HEK293 (cell line): ENCODE measurements around the gene RNF40.
A peak's percentile ranks its signal among the peaks of the same experiment; 100 is the strongest.

Source experiments
- ATF2 ChIP-seq: fragments of 450-650 bp; formaldehyde crosslinking; IDR thresholded peaks from 2 replicates; pipeline ENCODE4 v1.5.1; 2016; ENCODE audit warnings: missing biosample characterization, missing genetic modification characterization, low read depth
- BCL11A ChIP-seq: fragments of 450-650 bp; formaldehyde crosslinking; IDR thresholded peaks from 2 replicates; pipeline ENCODE4 v1.5.1; 2016; ENCODE audit warnings: low read depth, missing biosample characterization, missing genetic modification characterization
- BCL11B ChIP-seq: fragments of 450-650 bp; formaldehyde crosslinking; IDR thresholded peaks from 2 replicates; pipeline ENCODE4 v1.5.1; 2016; ENCODE audit warnings: low read depth, missing biosample characterization, missing genetic modification characterization
- GFI1B ChIP-seq: fragments of 450-650 bp; formaldehyde crosslinking; IDR thresholded peaks from 2 replicates; pipeline ENCODE4 v1.5.1; 2016; ENCODE audit warnings: missing biosample characterization, missing genetic modification characterization
- HIC1 ChIP-seq: fragments of 450-650 bp; formaldehyde crosslinking; IDR thresholded peaks from 2 replicates; pipeline ENCODE4 v1.5.1; 2016; ENCODE audit warnings: missing biosample characterization, missing genetic modification characterization
- PATZ1 ChIP-seq: fragments of 450-650 bp; formaldehyde crosslinking; IDR thresholded peaks from 2 replicates; pipeline ENCODE4 v1.5.1; 2016; ENCODE audit warnings: missing biosample characterization, missing genetic modification characterization
- PRDM1 ChIP-seq: fragments of 450-650 bp; formaldehyde crosslinking; IDR thresholded peaks from 2 replicates; pipeline ENCODE4; 2016; ENCODE audit warnings: missing biosample characterization, missing genetic modification characterization
- REPIN1 ChIP-seq: fragments of 450-650 bp; formaldehyde crosslinking; IDR thresholded peaks from 2 replicates; pipeline ENCODE4 v1.5.1; 2017; ENCODE audit warnings: missing biosample characterization, missing genetic modification characterization, low read depth
- SCRT1 ChIP-seq: fragments of 450-650 bp; formaldehyde crosslinking; IDR thresholded peaks from 2 replicates; pipeline ENCODE4 v1.5.1; 2016; ENCODE audit warnings: missing biosample characterization, missing genetic modification characterization, borderline replicate concordance
- SP7 ChIP-seq: fragments of 450-650 bp; formaldehyde crosslinking; IDR thresholded peaks from 2 replicates; pipeline ENCODE4 v1.5.1; 2016; ENCODE audit warnings: missing biosample characterization, missing genetic modification characterization
- ZBTB1 ChIP-seq: fragments of 450-650 bp; formaldehyde crosslinking; IDR thresholded peaks from 2 replicates; pipeline ENCODE4 v1.5.1; 2016; ENCODE audit warnings: missing biosample characterization, missing genetic modification characterization
- ZBTB6 ChIP-seq: fragments of 450-650 bp; formaldehyde crosslinking; IDR thresholded peaks from 2 replicates; pipeline ENCODE4 v1.5.1; 2017; ENCODE audit warnings: missing biosample characterization, missing genetic modification characterization
- ZBTB7A ChIP-seq: fragments of 450-650 bp; formaldehyde crosslinking; IDR thresholded peaks from 2 replicates; pipeline ENCODE4 v1.5.1; 2016; ENCODE audit warnings: low read depth, missing biosample characterization, missing genetic modification characterization
- ZFP41 ChIP-seq: fragments of 450-650 bp; formaldehyde crosslinking; IDR thresholded peaks from 2 replicates; pipeline ENCODE4 v1.5.1; 2016; ENCODE audit warnings: missing biosample characterization, missing genetic modification characterization, borderline replicate concordance
- ZNF10 ChIP-seq: fragments of 450-650 bp; formaldehyde crosslinking; IDR thresholded peaks from 2 replicates; pipeline ENCODE4 v1.5.1; 2017; ENCODE audit warnings: missing biosample characterization, missing genetic modification characterization
- ZNF184 ChIP-seq: fragments of 450-650 bp; IDR thresholded peaks from 2 replicates; pipeline ENCODE4 v1.5.1; 2018; ENCODE audit warnings: missing biosample characterization, mild to moderate bottlenecking, missing genetic modification characterization
- ZNF19 ChIP-seq: fragments of 450-650 bp; formaldehyde crosslinking; IDR thresholded peaks from 2 replicates; pipeline ENCODE4; 2016; ENCODE audit warnings: missing biosample characterization, missing genetic modification characterization, low read depth
- ZNF211 ChIP-seq: fragments of 450-650 bp; formaldehyde crosslinking; IDR thresholded peaks from 2 replicates; pipeline ENCODE4 v1.5.1; 2016; ENCODE audit warnings: low read depth, missing biosample characterization, missing genetic modification characterization
- ZNF221 ChIP-seq: fragments of 450-650 bp; formaldehyde crosslinking; IDR thresholded peaks from 2 replicates; pipeline ENCODE4 v1.5.1; 2017; ENCODE audit warnings: missing biosample characterization, missing genetic modification characterization, borderline replicate concordance
- ZNF266 ChIP-seq: fragments of 450-650 bp; formaldehyde crosslinking; IDR thresholded peaks from 2 replicates; pipeline ENCODE4 v1.5.1; 2016; ENCODE audit warnings: missing biosample characterization, missing genetic modification characterization, low read depth
- ZNF274 ChIP-seq, 2 experiments: fragments of 200-500 bp in 1 of 2; fragments of 450-650 bp in 1 of 2; sonication (Bioruptor generic) in 1 of 2; formaldehyde crosslinking in 1 of 2; IDR thresholded peaks; 2 replicates each; pipeline versions ENCODE4 v1.5.1 to v1.6.1; 2014 to 2016; ENCODE audit warnings: borderline replicate concordance in 1 of 2, inconsistent platforms in 1 of 2, low read length in 1 of 2, missing biosample characterization in 1 of 2, missing genetic modification characterization in 1 of 2
- ZNF311 ChIP-seq: fragments of 450-650 bp; formaldehyde crosslinking; IDR thresholded peaks from 2 replicates; pipeline ENCODE4 v1.5.1; 2017; ENCODE audit warnings: missing biosample characterization, missing genetic modification characterization, borderline replicate concordance
- ZNF335 ChIP-seq: fragments of 450-650 bp; formaldehyde crosslinking; conservative IDR thresholded peaks from 2 replicates; pipeline ENCODE4 v1.5.1; 2016; ENCODE audit warnings: missing biosample characterization, missing genetic modification characterization
- ZNF362 ChIP-seq: fragments of 450-650 bp; formaldehyde crosslinking; IDR thresholded peaks from 2 replicates; pipeline ENCODE4 v1.5.1; 2016; ENCODE audit warnings: missing biosample characterization, missing genetic modification characterization
- ZNF366 ChIP-seq: fragments of 450-650 bp; formaldehyde crosslinking; conservative IDR thresholded peaks from 2 replicates; pipeline ENCODE4 v1.5.1; 2016; ENCODE audit warnings: missing biosample characterization, missing genetic modification characterization
- ZNF624 ChIP-seq: fragments of 450-650 bp; formaldehyde crosslinking; IDR thresholded peaks from 2 replicates; pipeline ENCODE4 v1.5.1; 2017; ENCODE audit warnings: missing biosample characterization, missing genetic modification characterization
- ZNF629 ChIP-seq: fragments of 450-650 bp; formaldehyde crosslinking; IDR thresholded peaks from 2 replicates; pipeline ENCODE4 v1.5.1; 2017; ENCODE audit warnings: missing biosample characterization, missing genetic modification characterization
- ZNF654 ChIP-seq: fragments of 450-650 bp; formaldehyde crosslinking; IDR thresholded peaks from 2 replicates; pipeline ENCODE4 v1.5.1; 2016; ENCODE audit warnings: low read depth, missing biosample characterization, missing genetic modification characterization
- ZNF677 ChIP-seq: fragments of 450-650 bp; IDR thresholded peaks from 2 replicates; pipeline ENCODE4 v1.5.0; 2018; ENCODE audit warnings: missing biosample characterization, mild to moderate bottlenecking, missing genetic modification characterization, moderate library complexity
- ZNF843 ChIP-seq: fragments of 450-650 bp; formaldehyde crosslinking; IDR thresholded peaks from 2 replicates; pipeline ENCODE4 v1.5.1; 2016; ENCODE audit warnings: missing biosample characterization, missing genetic modification characterization
- ZSCAN16 ChIP-seq: fragments of 450-650 bp; formaldehyde crosslinking; IDR thresholded peaks from 2 replicates; pipeline ENCODE4 v1.5.1; 2016; ENCODE audit warnings: missing biosample characterization, missing genetic modification characterization

RNF40 gene

GRCh38 chr16:30761427-30761927, 645 bp upstream of the RNF40 start (continued):
- no peak for TF ChIP-seq ZNF311 (tag by site-specific recombination)
- no peak for TF ChIP-seq ZNF274 (IDR thresholded peaks at IDR 0.05; ENCODE audit: low read length)
- TF ChIP-seq ZNF274 (tag by site-specific recombination; IDR thresholded peaks at IDR 0.05; ENCODE audit: borderline replicate concordance): no peak
- no peak for TF ChIP-seq ZNF362 (tag by site-specific recombination)
- no peak for TF ChIP-seq SCRT1 (tag by site-specific recombination)
- TF ChIP-seq REPIN1 (tag by site-specific recombination): 0 out of 2 replicates have a peak, but pooled peaks have one; percentile 27
- no peak for TF ChIP-seq ZNF654 (tag by site-specific recombination)
- TF ChIP-seq ZNF19 (tag by site-specific recombination): no peak
- 0 out of 2 replicates have a peak, but pooled peaks have one; percentile 6 for TF ChIP-seq GFI1B (tag by site-specific recombination)
- TF ChIP-seq BCL11B (tag by site-specific recombination): no peak
- TF ChIP-seq ZNF221 (tag by site-specific recombination): no peak
- TF ChIP-seq SP7 (tag by site-specific recombination): peak; percentile 78; the same call in 1 of the 2 replicates
- TF ChIP-seq ZNF211 (tag by site-specific recombination): no peak
- no peak for TF ChIP-seq ZNF366 (tag by site-specific recombination)
- TF ChIP-seq ZBTB6 (tag by site-specific recombination): peak; percentile 16; the same call in 1 of the 2 replicates
- TF ChIP-seq ZNF266 (tag by site-specific recombination): 0 out of 2 replicates have a peak, but pooled peaks have one; percentile 28
- TF ChIP-seq ZNF335 (tag by site-specific recombination): no peak; the same call in 1 of the 2 replicates
- no peak for TF ChIP-seq ZNF184
- TF ChIP-seq PATZ1 (tag by site-specific recombination): no peak
- TF ChIP-seq PRDM1: no peak
- peak; percentile 53; the same call in 1 of the 2 replicates for TF ChIP-seq ZNF843 (tag by site-specific recombination)
- no peak for TF ChIP-seq ZFP41
- TF ChIP-seq ATF2 (tag by site-specific recombination): no peak
- no peak for TF ChIP-seq BCL11A
- TF ChIP-seq ZNF10 (tag by site-specific recombination): 0 out of 2 replicates have a peak, but pooled peaks have one; percentile 9
- TF ChIP-seq ZNF629 (tag by site-specific recombination): no peak
- no peak for TF ChIP-seq ZBTB1 (tag by site-specific recombination)
- peak; percentile 56; the same call in 1 of the 2 replicates for TF ChIP-seq ZSCAN16
- no peak for TF ChIP-seq ZBTB7A (tag by site-specific recombination)
- TF ChIP-seq ZNF624 (tag by site-specific recombination): no peak
- TF ChIP-seq ZNF677: no peak
- TF ChIP-seq HIC1 (tag by site-specific recombination): no peak; the same call in 1 of the 2 replicates
